Measurements from ENCODE around the gene LPCAT4. TPM values are rescaled to one million over a fixed set of nuclear protein-coding genes. Genes with fewer than 3 reads are reported as not detected.

Gene LPCAT4
- total and polyA plus RNA-seq, 2 of the 8 experiments (the other 6 are each of a cell fraction or from before 2014, with no cell fraction given): 69.3 to 109 TPM

- no peaks in the 10 kb centered on the region for H3K9me3 ChIP-seq (ENCODE audit: insufficient read depth in 2 of 2, low read depth in 1 of 2, low read length in 1 of 2)
- H3K23me2 ChIP-seq (ENCODE audit: low read depth, low read length): no peaks in the 10 kb centered on the region; the same call in 1 of the 2 replicates
- DNase-seq (ENCODE audit: low read depth in 1 of 2, low spot score in 2 of 2): no peak
- TF ChIP-seq KDM4A (IDR thresholded peaks at IDR 0.05; ENCODE audit: low read depth, low read length, severe bottlenecking): no peak
- no peak for TF ChIP-seq MAFK (IDR thresholded peaks at IDR 0.05; ENCODE audit: low read depth, low read length)
- TF ChIP-seq JUND (IDR thresholded peaks at IDR 0.05; ENCODE audit: low read length): no peak
- no peak for TF ChIP-seq SUZ12 (IDR thresholded peaks at IDR 0.05; ENCODE audit: low read length)
- TF ChIP-seq, protein P1, sequence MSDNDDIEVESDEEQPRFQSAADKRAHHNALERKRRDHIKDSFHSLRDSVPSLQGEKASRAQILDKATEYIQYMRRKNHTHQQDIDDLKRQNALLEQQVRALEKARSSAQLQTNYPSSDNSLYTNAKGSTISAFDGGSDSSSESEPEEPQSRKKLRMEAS (IDR thresholded peaks at IDR 0.05): no peak
- no peak for TF ChIP-seq SP4 (IDR thresholded peaks at IDR 0.05; ENCODE audit: low read length)
- TF ChIP-seq PHF8 (conservative IDR thresholded peaks at IDR 0.05; ENCODE audit: low read depth, low read length): no peak
- no peak for TF ChIP-seq BRCA1 (IDR thresholded peaks at IDR 0.05; ENCODE audit: low read depth, low read length)
- TF ChIP-seq POLR2A (IDR thresholded peaks at IDR 0.05; ENCODE audit: control extremely low read depth in 1 of 2, low read depth in 2 of 2, low read length in 2 of 2): no peak
- no peak for TF ChIP-seq NRF1 (IDR thresholded peaks at IDR 0.05; ENCODE audit: low read depth, low read length)
- no peak for TF ChIP-seq E2F6 (IDR thresholded peaks at IDR 0.05)
- H3K23ac ChIP-seq (ENCODE audit: insufficient read length): no peak overlapping the region
- H2AK5ac ChIP-seq (ENCODE audit: low read depth, low read length): no peak overlapping the region
- POLR2A ChIA-PET (ENCODE audit: partially characterized antibody): no interaction called here
- H3K36me3 ChIP-seq (ENCODE audit: control insufficient read depth in 2 of 4, insufficient read depth in 4 of 4, low read length in 3 of 4): no peaks in the 10 kb centered on the region
- no peak overlapping the region for H2AFZ ChIP-seq (ENCODE audit: low read length)
- 90% methylated on average over 3 of the region's 3 CpGs; no CpG with 5 or more reads in 1 of the 2 experiments for WGBS, 2 experiments (ENCODE audit: extremely low coverage in 1 of 2, insufficient coverage in 1 of 2, insufficient read length in 1 of 2, insufficient replicate concordance in 2 of 2, low coverage in 1 of 2, low lambda C conversion rate in 2 of 2, missing lambda C conversion rate in 1 of 2)
- no peak overlapping the region for H2BK12ac ChIP-seq (ENCODE audit: low read depth, low read length)
- H3K9ac ChIP-seq (replicated peaks in 1 of 4; ENCODE audit: extremely low read depth in 1 of 4, low read depth in 3 of 4, low read length in 3 of 4): no peak overlapping the region
- H3K4me1 ChIP-seq (replicated peaks in 1 of 4; ENCODE audit: control insufficient read depth in 3 of 4, insufficient read depth in 4 of 4, low read length in 3 of 4): peaks cover 0 to 4% (median 0%) of the 10 kb centered on the region in 4 experiments; a peak in 2 of 7 replicates
- no peak overlapping the region for H3K56ac ChIP-seq (replicated peaks; ENCODE audit: insufficient read length, low read depth, low read length)
- CTCF ChIA-PET (ENCODE audit: partially characterized antibody): interaction anchor here (0.6 kb wide), 1 partner anchor 73 kb away, joined by 3 read pairs; no protein-coding TSS in a partner anchor
- H4K8ac ChIP-seq (ENCODE audit: extremely low read depth, insufficient read depth, low read length): no peak overlapping the region
- no peak overlapping the region for H2BK5ac ChIP-seq (ENCODE audit: low read depth, low read length)
- no peak overlapping the region for H3K18ac ChIP-seq (ENCODE audit: extremely low read depth, low read length)
- no peak overlapping the region for H3K14ac ChIP-seq (ENCODE audit: insufficient read length)
- H3K27me3 ChIP-seq (replicated peaks in 1 of 4; ENCODE audit: control insufficient read depth in 3 of 4, extremely low read depth in 1 of 4, insufficient read depth in 3 of 4, low read length in 3 of 4): no peaks in the 10 kb centered on the region
- H2BK15ac ChIP-seq (ENCODE audit: low read length): no peak overlapping the region
- H3K4me2 ChIP-seq (ENCODE audit: insufficient read depth in 1 of 2, low read depth in 2 of 2, low read length in 2 of 2): no peak overlapping the region
- H4K91ac ChIP-seq (replicated peaks; ENCODE audit: insufficient read length, low read length): no peak overlapping the region
- H2BK20ac ChIP-seq (ENCODE audit: low read length): no peak overlapping the region
- no peak overlapping the region for H3K27ac ChIP-seq (ENCODE audit: low read depth, low read length)
- no peaks in the 10 kb centered on the region for H3K79me2 ChIP-seq (ENCODE audit: control insufficient read depth in 1 of 2, insufficient read depth in 2 of 2, low read length in 2 of 2)
- H3K79me1 ChIP-seq (ENCODE audit: low read depth, low read length): no peaks in the 10 kb centered on the region
- H4K5ac ChIP-seq (ENCODE audit: insufficient read length, low read depth, low read length): no peak overlapping the region
- H2BK120ac ChIP-seq (replicated peaks; ENCODE audit: low read depth, low read length): no peak overlapping the region
- H3K4ac ChIP-seq (replicated peaks; ENCODE audit: insufficient read length, low read depth, low read length): no peak overlapping the region
- no peak for FAIRE-seq
- no peaks in the 10 kb centered on the region for H4K20me1 ChIP-seq (replicated peaks in 1 of 2; ENCODE audit: control insufficient read depth in 1 of 2, insufficient read depth in 2 of 2, low read length in 2 of 2)
- H3K4me3 ChIP-seq (ENCODE audit: extremely low read depth in 1 of 4, insufficient read depth in 2 of 4, low read depth in 3 of 4, low read length in 4 of 4): no peak overlapping the region
Observed at GRCh38 chr15:34314491-34315490, 52.2 kb downstream of the LPCAT4 start.

Measured in H1 (cell line).